NT2/D1 (cell line): ENCODE data around the gene TTYH3.

Experiments
- DNase-seq: peaks from one replicate; pipeline ENCODE4 v3.0.0-alpha.2; 2011; ENCODE audit warnings: low read depth, low spot score
- H3K27me3 ChIP-seq: 2 replicates; pipeline ENCODE4 v1.6.0; 2011; ENCODE audit warnings: mild to moderate bottlenecking; ENCODE audit not compliant: insufficient read length, insufficient read depth
- H3K36me3 ChIP-seq: 2 replicates; pipeline ENCODE4 v1.6.1; 2011; ENCODE audit warnings: mild to moderate bottlenecking, low read length, mixed read lengths; ENCODE audit not compliant: insufficient read depth, insufficient read length
- H3K4me1 ChIP-seq: 2 replicates; pipeline ENCODE4 v1.5.1; 2011; ENCODE audit not compliant: insufficient read depth, insufficient read length
- H3K4me3 ChIP-seq: 2 replicates; pipeline ENCODE4 v1.5.1; 2011; ENCODE audit warnings: low read depth; ENCODE audit not compliant: insufficient read length
- H3K9ac ChIP-seq: 2 replicates; pipeline ENCODE4 v1.6.0; 2011; ENCODE audit warnings: low read depth; ENCODE audit not compliant: insufficient read length
- H3K9me3 ChIP-seq: 2 replicates; pipeline ENCODE4 v1.5.1; 2011; ENCODE audit warnings: mild to moderate bottlenecking, low read length; ENCODE audit not compliant: insufficient read depth
- SUZ12 ChIP-seq: IDR thresholded peaks from 2 replicates; pipeline ENCODE4 v1.6.1; 2011; ENCODE audit not compliant: insufficient read length, insufficient read depth; ENCODE audit errors: extremely low read depth
- YY1 ChIP-seq: IDR thresholded peaks from 2 replicates; pipeline ENCODE4 v1.6.1; 2011; ENCODE audit not compliant: insufficient read length, insufficient read depth
- ZNF274 ChIP-seq: IDR thresholded peaks from 2 replicates; pipeline ENCODE4 v1.6.1; 2011; ENCODE audit warnings: mild to moderate bottlenecking, low read depth, low read length

TTYH3 gene

DNA sequence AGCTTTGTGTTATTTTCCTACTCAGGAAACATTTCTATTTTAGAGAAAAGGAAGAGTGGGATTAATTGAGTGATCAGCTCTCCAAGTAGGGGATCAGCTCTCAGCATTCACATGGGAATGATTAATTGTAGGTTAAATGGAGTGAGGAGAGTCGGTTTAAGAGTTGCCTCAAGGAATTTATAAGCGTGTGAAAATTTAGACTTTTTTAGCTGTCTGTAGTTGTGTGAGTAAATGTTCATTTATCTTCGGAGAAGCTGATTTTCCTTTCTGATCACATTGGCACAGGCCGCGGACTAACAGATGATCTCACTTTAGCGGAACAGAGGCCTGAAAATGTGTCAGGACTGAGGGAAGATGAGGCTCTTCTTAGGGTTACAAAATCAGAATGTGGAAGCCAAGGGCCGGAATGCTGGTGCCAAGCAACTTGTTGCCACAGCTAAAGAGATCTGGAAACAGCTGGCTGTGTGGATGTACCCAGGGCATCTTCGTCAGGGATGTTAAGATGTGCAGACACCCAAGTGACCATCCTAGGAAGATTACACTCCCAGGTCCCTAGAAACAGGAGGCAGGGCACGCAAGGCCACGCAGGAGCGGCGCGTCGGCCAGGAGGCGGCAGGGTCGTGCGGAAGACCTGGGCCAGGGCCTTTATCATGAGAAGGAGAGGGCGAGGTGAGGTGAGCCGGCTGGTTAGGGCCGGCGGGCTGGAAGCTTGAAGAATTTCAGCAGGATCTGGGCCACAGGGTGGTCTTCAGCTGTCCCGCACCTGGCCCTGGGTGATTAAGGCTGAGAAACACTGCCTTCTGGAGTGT, 35.1 kb upstream of the TTYH3 start:
- H3K9ac ChIP-seq = no peak overlapping the region
- DNase-seq = no peak
- no peaks in the 10 kb centered on the region for H3K27me3 ChIP-seq
- H3K4me3 ChIP-seq = no peak overlapping the region
- no peak for TF ChIP-seq ZNF274
- no peak for TF ChIP-seq YY1
- TF ChIP-seq SUZ12 = no peak
- no peaks in the 10 kb centered on the region for H3K4me1 ChIP-seq
- peaks cover 77% of the 10 kb centered on the region for H3K36me3 ChIP-seq
- no peaks in the 10 kb centered on the region for H3K9me3 ChIP-seq

GRCh38 chr7:2597273-2597640, 34.5 kb upstream of the TTYH3 start:
- Histone ChIP-seq H3K9me3 (no peaks in the 10 kb centered on the region), H3K9ac (no peak overlapping the region), H3K36me3 (peaks cover 79% of the 10 kb centered on the region), H3K27me3 (no peaks in the 10 kb centered on the region), H3K4me1 (peaks cover 3% of the 10 kb centered on the region), H3K4me3 (no peak overlapping the region)
- DNase-seq = no peak
- TF ChIP-seq ZNF274 = no peak
- no peak for TF ChIP-seq SUZ12
- TF ChIP-seq YY1 = no peak

GRCh38 chr7:2598154-2598823, 33.5 kb upstream of the TTYH3 start:
- H3K4me1 ChIP-seq = peaks cover 3% of the 10 kb centered on the region
- DNase-seq = no peak
- no peak overlapping the region for H3K4me3 ChIP-seq
- TF ChIP-seq ZNF274 = no peak
- no peak for TF ChIP-seq YY1
- no peak for TF ChIP-seq SUZ12
- peaks cover 75% of the 10 kb centered on the region for H3K36me3 ChIP-seq
- no peaks in the 10 kb centered on the region for H3K27me3 ChIP-seq
- no peaks in the 10 kb centered on the region for H3K9me3 ChIP-seq
- H3K9ac ChIP-seq = no peak overlapping the region

DNA sequence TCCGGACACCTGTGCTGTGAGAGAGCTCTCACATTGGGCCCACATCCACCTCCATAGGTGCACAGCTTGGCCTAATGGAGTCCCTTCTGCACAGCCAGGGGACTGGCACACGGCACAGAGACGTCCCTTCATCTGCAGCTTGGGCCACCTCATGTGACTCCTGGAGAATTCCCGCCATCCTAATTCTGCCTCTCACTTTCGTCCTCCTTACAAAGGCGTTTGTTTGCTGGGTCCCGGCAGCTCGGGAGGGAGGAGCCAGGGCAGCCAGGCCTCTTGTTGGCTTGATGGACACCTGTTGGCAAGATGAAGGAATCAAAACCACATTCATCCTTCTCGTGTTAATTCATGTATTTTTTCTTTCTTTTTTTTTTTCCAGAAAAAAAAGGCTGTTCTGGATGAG, 30.7 kb upstream of the TTYH3 start:
- Histone ChIP-seq H3K4me3 (no peak overlapping the region), H3K4me1 (peaks cover 6% of the 10 kb centered on the region), H3K27me3 (no peaks in the 10 kb centered on the region), H3K9me3 (no peaks in the 10 kb centered on the region), H3K36me3 (peaks cover 58% of the 10 kb centered on the region), H3K9ac (no peak overlapping the region)
- DNase-seq = no peak
- TF ChIP-seq SUZ12 (no peak), YY1 (no peak), ZNF274 (no peak)

DNA sequence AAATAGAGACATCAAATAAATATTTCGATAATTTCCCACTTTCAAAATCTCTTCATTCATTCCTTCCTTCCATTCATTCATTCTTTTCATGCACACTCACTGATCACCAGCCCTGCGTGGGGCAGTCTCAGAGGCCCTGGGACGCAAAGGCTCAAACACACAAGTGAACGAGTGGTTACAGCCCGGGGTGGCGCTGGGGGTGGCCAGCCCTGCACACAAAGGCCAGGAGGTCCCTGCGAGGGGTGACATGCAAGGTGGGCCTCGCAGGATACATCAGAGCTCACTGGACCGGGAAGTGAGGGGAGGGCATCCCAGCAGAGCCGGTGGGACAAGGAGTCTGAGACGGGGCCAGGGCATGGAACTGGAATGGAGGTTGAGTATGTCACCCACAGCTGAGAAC, 29.9 kb upstream of the TTYH3 start:
- peaks cover 56% of the 10 kb centered on the region for H3K36me3 ChIP-seq
- H3K4me1 ChIP-seq = peaks cover 8% of the 10 kb centered on the region
- no peak for DNase-seq
- no peak overlapping the region for H3K4me3 ChIP-seq
- H3K9me3 ChIP-seq = no peaks in the 10 kb centered on the region
- TF ChIP-seq SUZ12 (no peak), ZNF274 (no peak), YY1 (no peak)
- no peaks in the 10 kb centered on the region for H3K27me3 ChIP-seq
- H3K9ac ChIP-seq = no peak overlapping the region

DNA sequence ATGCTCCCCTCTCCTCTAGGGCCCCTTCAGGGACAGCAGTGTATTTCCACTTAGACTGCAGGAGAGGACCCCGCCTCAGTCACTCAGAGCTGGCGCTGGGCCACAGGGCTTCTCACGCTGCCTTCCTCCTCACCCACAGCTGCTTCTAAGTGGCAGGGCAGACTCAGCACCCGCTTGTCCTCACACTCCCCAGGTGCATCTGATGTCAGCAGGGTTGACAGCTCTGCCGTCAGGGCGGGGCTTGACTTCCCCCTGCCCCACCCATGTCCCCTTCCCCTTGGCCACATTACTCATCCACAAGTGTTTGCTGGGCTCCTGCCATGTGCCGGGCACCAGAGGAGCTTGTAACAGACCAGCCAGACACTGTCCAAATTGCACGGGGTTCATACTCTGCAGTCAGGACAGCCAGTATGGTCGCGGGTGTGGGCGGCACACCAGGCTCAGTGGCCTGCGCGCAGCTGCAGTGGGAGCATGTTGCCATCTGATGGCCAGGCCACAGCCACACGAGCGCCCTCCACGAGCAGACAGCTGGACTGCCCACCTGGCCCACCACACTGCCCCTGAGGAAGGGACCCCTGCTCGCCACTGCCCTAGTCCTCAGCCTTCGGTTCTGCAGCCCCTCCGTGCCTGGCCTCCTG, 29.3 kb upstream of the TTYH3 start:
- TF ChIP-seq ZNF274 (no peak), SUZ12 (no peak), YY1 (no peak)
- H3K4me1 ChIP-seq = peaks cover 8% of the 10 kb centered on the region
- H3K4me3 ChIP-seq = no peak overlapping the region
- no peaks in the 10 kb centered on the region for H3K27me3 ChIP-seq
- no peak for DNase-seq
- no peaks in the 10 kb centered on the region for H3K9me3 ChIP-seq
- peaks cover 50% of the 10 kb centered on the region for H3K36me3 ChIP-seq
- no peak overlapping the region for H3K9ac ChIP-seq
